T-cell (primary cell): ENCODE data around the gene PVALB. TPM values are rescaled to one million over a fixed set of nuclear protein-coding genes. Genes with fewer than 3 reads are reported as not detected.

Source experiments
- ATAC-seq, 4 experiments: fragments of 200-7000 bp in 3 of 4; fragments of 150-1000 bp in 1 of 4; cut with Tn5 transposase; replicated peaks in 1 of 4; 1 replicate in 3 of 4; 2 replicates in 1 of 4; pipeline ENCODE4 v1.10.0; 2021; ENCODE audit warnings: moderate library complexity in 3 of 4, mild to moderate bottlenecking in 2 of 4, moderate number of reproducible peaks in 1 of 4
- CTCF ChIA-PET, 2 donors: fragments of 300-600 bp; sonication (Branson Sonifier 250); formaldehyde crosslinking; loops; one replicate each; lab custom pipeline; 2022; ENCODE audit warnings: antibody characterized with exemption in 2 of 2; lab: Charles Lee
- POLR2A ChIA-PET, 2 donors: fragments of 300-600 bp; sonication (Branson Sonifier 250); formaldehyde crosslinking; loops; one replicate each; lab custom pipeline; 2022; ENCODE audit warnings: antibody characterized with exemption in 2 of 2; lab: Charles Lee
- DNase-seq, 35 experiments: peaks; one replicate each; pipeline versions ENCODE4 v3.0.0 to v3.0.0-alpha.2; 2013 to 2023
- H3K27ac ChIP-seq: one replicate; pipeline ENCODE4 v1.5.1; 2013; ENCODE audit warnings: low read length
- H3K27me3 ChIP-seq, 2 experiments: replicated peaks in 1 of 2; 1 replicate in 1 of 2; 2 replicates in 1 of 2; pipeline versions ENCODE4 v1.6.1 to v1.7.0; 2013; ENCODE audit warnings: low read length in 1 of 2, mixed read lengths in 1 of 2; ENCODE audit not compliant: control insufficient read depth in 2 of 2, insufficient read depth in 2 of 2; ENCODE audit errors: extremely low read depth in 1 of 2
- H3K36me3 ChIP-seq, 2 donors: 1 replicate in 1 of 2; 2 replicates in 1 of 2; pipeline versions ENCODE4 v1.6.1 to v1.7.0; 2013; ENCODE audit warnings: low read length in 1 of 2; ENCODE audit not compliant: control insufficient read depth in 2 of 2, insufficient read depth in 1 of 2; ENCODE audit errors: extremely low read depth in 1 of 2
- H3K4me1 ChIP-seq, 2 experiments: 1 replicate in 1 of 2; 2 replicates in 1 of 2; pipeline versions ENCODE4 v1.6.1 to v1.7.0; 2013; ENCODE audit warnings: low read length in 2 of 2, mixed read lengths in 1 of 2; ENCODE audit not compliant: insufficient read depth in 2 of 2, control insufficient read depth in 1 of 2; ENCODE audit errors: extremely low read depth in 1 of 2
- H3K4me3 ChIP-seq, 2 donors: 1 replicate in 1 of 2; 2 replicates in 1 of 2; pipeline versions ENCODE4 v1.5.1 to v1.7.0; 2013; ENCODE audit warnings: mild to moderate bottlenecking in 2 of 2, low read length in 1 of 2, moderate library complexity in 1 of 2; ENCODE audit not compliant: control insufficient read depth in 1 of 2; ENCODE audit errors: extremely low read depth in 1 of 2
- H3K9me3 ChIP-seq: 2 replicates; pipeline ENCODE4 v1.7.0; 2013
- H3K27ac Mint-ChIP-seq, 2 donors: one replicate each; pipeline ENCODE4 v1.8.0; 2020 to 2021; ENCODE audit warnings: mild to moderate bottlenecking in 2 of 2, mixed read lengths in 2 of 2
- H3K27me3 Mint-ChIP-seq, 2 donors: one replicate each; pipeline ENCODE4 v1.8.0; 2021 to 2022; ENCODE audit warnings: mixed read lengths in 2 of 2
- H3K36me3 Mint-ChIP-seq: one replicate; pipeline ENCODE4 v1.8.0; 2021; ENCODE audit warnings: mixed read lengths
- H3K4me1 Mint-ChIP-seq, 3 donors: one replicate each; pipeline ENCODE4 v1.8.0; 2020 to 2022; ENCODE audit warnings: mixed read lengths in 3 of 3, mild to moderate bottlenecking in 1 of 3
- H3K4me3 Mint-ChIP-seq, 3 donors: one replicate each; pipeline ENCODE4 v1.8.0; 2020 to 2022; ENCODE audit warnings: mild to moderate bottlenecking in 3 of 3, mixed read lengths in 3 of 3, moderate library complexity in 3 of 3
- H3K9me3 Mint-ChIP-seq, 3 donors: one replicate each; pipeline ENCODE4 v1.8.0; 2020 to 2022; ENCODE audit warnings: mixed read lengths in 3 of 3
- WGBS: methylation state at CpG from one replicate; pipeline ENCODE4 v1.1.5; 2013; ENCODE audit warnings: missing lambda C conversion rate; ENCODE audit not compliant: insufficient coverage; 5-methylcytosine and 5-hydroxymethylcytosine counted together
- total RNA-seq, 35 experiments: library from RNA in 6 of 35; stranded (reverse) in 6 of 35; fragments of 120-200 nt in 1 of 35; gene quantifications; one replicate each; pipeline versions ENCODE4 v1.2.1 to v1.2.4 and lab custom pipeline; 2013 to 2026

Gene PVALB
- total RNA-seq, 5 donors from 2014 or later (not counting 1 experiment from before 2014, with no cell fraction given) = not detected

GRCh38 chr22:36776722-36777121 is 40.1 kb downstream of the PVALB start:
- 81% methylated on average over 4 of the region's 12 CpGs for WGBS
- Histone ChIP-seq H3K27ac (peak overlapping the region; percentile 71), H3K27me3 (no peaks in the 10 kb centered on the region), H3K4me1 (peaks cover 14 to 20% of the 10 kb centered on the region in 2 experiments), H3K4me3 (peak overlapping the region; percentile 26 to 67), H3K9me3 (no peaks in the 10 kb centered on the region), H3K36me3 (peaks cover 0 to 3% of the 10 kb centered on the region in 2 donors)
- peak in 6 of 35 experiments; percentile 5 to 26 (median 9) for DNase-seq
- peak overlapping the region; percentile 87 to 92 (median 90) for H3K4me3 Mint-ChIP-seq
- POLR2A ChIA-PET = interaction anchor here in 1 of 2 donors (1.1 to 1.4 kb wide), 2 partner anchors 247 to 345 kb away, joined by 3 to 4 read pairs; partner anchors contain the start of gene EIF3D
- H3K27me3 Mint-ChIP-seq = no peaks in the 10 kb centered on the region
- peak overlapping the region; percentile 95 to 99 for H3K27ac Mint-ChIP-seq
- ATAC-seq = no peak
- H3K9me3 Mint-ChIP-seq = no peaks in the 10 kb centered on the region
- CTCF ChIA-PET = interaction anchor here in 1 of 2 donors (1.0 to 1.8 kb wide), 7 partner anchors 11 to 389 kb away, joined by 3 to 24 read pairs (median 7); no protein-coding TSS in a partner anchor
- H3K4me1 Mint-ChIP-seq = peaks cover 23 to 36% (median 30%) of the 10 kb centered on the region in 3 donors
- peaks cover 7% of the 10 kb centered on the region for H3K36me3 Mint-ChIP-seq

- peak within 1 kb of the TSS; percentile 87 to 92 (median 90) for H3K4me3 Mint-ChIP-seq
- Histone ChIP-seq H3K9me3 (no peaks in the 10 kb centered on the region), H3K4me1 (peaks cover 14 to 16% of the 10 kb centered on the region in 2 experiments), H3K4me3 (peak within 1 kb of the TSS; percentile 67), H3K36me3 (peaks cover 0 to 3% of the 10 kb centered on the region in 2 donors), H3K27me3 (no peaks in the 10 kb centered on the region), H3K27ac (peak within 1 kb of the TSS; percentile 79)
- H3K36me3 Mint-ChIP-seq = peaks cover 10% of the 10 kb centered on the region
- WGBS = 0% methylated on average over 42 of the region's 43 CpGs
- H3K27ac Mint-ChIP-seq = peak within 1 kb of the TSS; percentile 95 to 99
- DNase-seq (peak; percentile 88 to 99 (median 97)), ATAC-seq (peak; percentile 87 to 90 (median 89))
- POLR2A ChIA-PET = interaction anchor here in 1 of 2 donors (0.6 to 1.4 kb wide), 3 partner anchors 247 to 1707 kb away, joined by 3 to 4 read pairs (median 3); partner anchors contain the start of gene EIF3D
- CTCF ChIA-PET = interaction anchor here in 1 of 2 donors (0.5 to 1.8 kb wide), 16 partner anchors 11 to 541 kb away, joined by 3 to 24 read pairs (median 5); partner anchors contain the start of genes APOL2 and IL2RB
- H3K9me3 Mint-ChIP-seq = no peaks in the 10 kb centered on the region
- H3K27me3 Mint-ChIP-seq = no peaks in the 10 kb centered on the region
- peaks cover 26 to 32% (median 26%) of the 10 kb centered on the region in 3 donors for H3K4me1 Mint-ChIP-seq
These were observed 40.7 kb downstream of the PVALB start, which contains the start of gene IFT27 for GRCh38 chr22:36775964-36776669. Gene IFT27 (minus strand): TSS chr22:36776119. CDS start chr22:36775707, 412 bp downstream.

GRCh38 chr22:36775586-36775963 is 41.3 kb downstream of the PVALB start:
- peak in 32 of 35 experiments; percentile 6 to 62 (median 36) for DNase-seq
- Histone ChIP-seq H3K4me1 (peaks cover 14 to 16% of the 10 kb centered on the region in 2 experiments), H3K9me3 (no peaks in the 10 kb centered on the region)

GRCh38 chr22:36773935-36774334 is 42.9 kb downstream of the PVALB start:
- Mint-ChIP-seq H3K36me3 (peaks cover 10% of the 10 kb centered on the region), H3K4me1 (peaks cover 26 to 32% (median 27%) of the 10 kb centered on the region in 3 donors), H3K9me3 (no peaks in the 10 kb centered on the region), H3K27ac (no peak overlapping the region), H3K4me3 (peak overlapping the region in 1 of 3 donors; percentile 10), H3K27me3 (no peaks in the 10 kb centered on the region)
- Histone ChIP-seq H3K36me3 (peaks cover 3 to 6% of the 10 kb centered on the region in 2 donors), H3K9me3 (no peaks in the 10 kb centered on the region), H3K4me3 (no peak overlapping the region), H3K27ac (no peak overlapping the region), H3K27me3 (peaks cover 0 to 6% of the 10 kb centered on the region in 2 experiments), H3K4me1 (peaks cover 14 to 16% of the 10 kb centered on the region in 2 experiments)
- CTCF ChIA-PET = interaction anchor here (0.6 to 1.1 kb wide), 6 partner anchors 8 to 468 kb away, joined by 3 to 4 read pairs (median 4); partner anchors contain the start of gene NCF4 (in 1 of the 2)
- DNase-seq (peak in 1 of 35 experiments; percentile 32), ATAC-seq (no peak)
- POLR2A ChIA-PET = interaction anchor here (0.5 to 0.9 kb wide), 3 partner anchors 11 to 249 kb away, joined by 5 to 8 read pairs (median 6); no protein-coding TSS in a partner anchor
- WGBS = 100% methylated on average over 2 of the region's 3 CpGs

More at GRCh38 chr22:36775586-36775963, 41.3 kb downstream of the PVALB start:
- peak overlapping the region; percentile 67 for H3K4me3 ChIP-seq
- H3K9me3 Mint-ChIP-seq = no peaks in the 10 kb centered on the region
- H3K27me3 Mint-ChIP-seq = no peaks in the 10 kb centered on the region
- H3K27ac ChIP-seq = peak overlapping the region; percentile 79
- peaks cover 26 to 32% (median 27%) of the 10 kb centered on the region in 3 donors for H3K4me1 Mint-ChIP-seq
- WGBS = 1% methylated on average over 14 of the region's 23 CpGs
- peak in 3 of 4 experiments; percentile 1 to 10 (median 5) for ATAC-seq
- H3K36me3 ChIP-seq = peaks cover 3 to 5% of the 10 kb centered on the region in 2 donors
- peak overlapping the region; percentile 83 to 92 for H3K27ac Mint-ChIP-seq
- peaks cover 10% of the 10 kb centered on the region for H3K36me3 Mint-ChIP-seq
- peak overlapping the region; percentile 87 to 92 (median 90) for H3K4me3 Mint-ChIP-seq
- POLR2A ChIA-PET = interaction anchor here in 1 of 2 donors (0.6 to 1.4 kb wide), 3 partner anchors 246 to 1708 kb away, joined by 3 to 4 read pairs (median 3); partner anchors contain the start of gene EIF3D
- peaks cover 0 to 5% of the 10 kb centered on the region in 2 experiments for H3K27me3 ChIP-seq
- CTCF ChIA-PET = interaction anchor here in 1 of 2 donors (0.5 to 1.8 kb wide), 16 partner anchors 11 to 541 kb away, joined by 3 to 24 read pairs (median 5); partner anchors contain the start of genes APOL2 and IL2RB

- Mint-ChIP-seq H3K27me3 (no peaks in the 10 kb centered on the region), H3K4me1 (peaks cover 23 to 27% (median 24%) of the 10 kb centered on the region in 3 donors), H3K27ac (no peak overlapping the region), H3K9me3 (no peaks in the 10 kb centered on the region), H3K36me3 (peaks cover 10% of the 10 kb centered on the region), H3K4me3 (no peak overlapping the region)
- no peak overlapping the region for H3K4me3 ChIP-seq
- ATAC-seq = no peak
- DNase-seq = no peak
- peaks cover 14 to 16% of the 10 kb centered on the region in 2 experiments for H3K4me1 ChIP-seq
- no peaks in the 10 kb centered on the region for H3K9me3 ChIP-seq
- POLR2A ChIA-PET = no interaction called here
- no peak overlapping the region for H3K27ac ChIP-seq
- peaks cover 0 to 6% of the 10 kb centered on the region in 2 experiments for H3K27me3 ChIP-seq
- 96% methylated on average over 8 of the region's 8 CpGs for WGBS
- CTCF ChIA-PET = no interaction called here
- H3K36me3 ChIP-seq = peaks cover 5 to 7% of the 10 kb centered on the region in 2 donors
These were observed 44.4 kb downstream of the PVALB start for GRCh38 chr22:36772451-36772850.
